C4-2B (cell line): ENCODE results near the gene OR4C46.
"Not testable (repeated sequence)": the region's sequence is repeated elsewhere in the genome, so short reads cannot be mapped to it uniquely, and the experiment has no call there.

ENCODE experiments used
- ZFX ChIP-seq: fragments of 450-650 bp; IDR thresholded peaks from 2 replicates; pipeline ENCODE4 v1.6.1; 2017
- TF ChIP-seq, protein P1 (sequence below): fragments of 450-650 bp; conservative IDR thresholded peaks from 2 replicates; pipeline ENCODE4 v1.5.1; 2017; ENCODE audit warnings: mild to moderate bottlenecking

- TF ChIP-seq, protein P1, sequence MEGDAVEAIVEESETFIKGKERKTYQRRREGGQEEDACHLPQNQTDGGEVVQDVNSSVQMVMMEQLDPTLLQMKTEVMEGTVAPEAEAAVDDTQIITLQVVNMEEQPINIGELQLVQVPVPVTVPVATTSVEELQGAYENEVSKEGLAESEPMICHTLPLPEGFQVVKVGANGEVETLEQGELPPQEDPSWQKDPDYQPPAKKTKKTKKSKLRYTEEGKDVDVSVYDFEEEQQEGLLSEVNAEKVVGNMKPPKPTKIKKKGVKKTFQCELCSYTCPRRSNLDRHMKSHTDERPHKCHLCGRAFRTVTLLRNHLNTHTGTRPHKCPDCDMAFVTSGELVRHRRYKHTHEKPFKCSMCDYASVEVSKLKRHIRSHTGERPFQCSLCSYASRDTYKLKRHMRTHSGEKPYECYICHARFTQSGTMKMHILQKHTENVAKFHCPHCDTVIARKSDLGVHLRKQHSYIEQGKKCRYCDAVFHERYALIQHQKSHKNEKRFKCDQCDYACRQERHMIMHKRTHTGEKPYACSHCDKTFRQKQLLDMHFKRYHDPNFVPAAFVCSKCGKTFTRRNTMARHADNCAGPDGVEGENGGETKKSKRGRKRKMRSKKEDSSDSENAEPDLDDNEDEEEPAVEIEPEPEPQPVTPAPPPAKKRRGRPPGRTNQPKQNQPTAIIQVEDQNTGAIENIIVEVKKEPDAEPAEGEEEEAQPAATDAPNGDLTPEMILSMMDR = not testable (repeated sequence)
- not testable (repeated sequence) for TF ChIP-seq ZFX
Observed at GRCh38 chr11:54645606-54646005, 41.8 kb upstream of the OR4C46 start.
